ENCODE measurements around the gene COL19A1. TPM values are rescaled to one million over a fixed set of nuclear protein-coding genes. Genes with fewer than 3 reads are reported as not detected.

The COL19A1 gene
- total and polyA plus RNA-seq, 9 of the 15 experiments (the other 6 are each of a cell fraction or from before 2014, with no cell fraction given): not detected

GRCh38 chr6:69907981-69908498, 41.7 kb downstream of the COL19A1 start:
- no peak for FAIRE-seq
- Histone ChIP-seq H4K20me1 (replicated peaks; ENCODE audit: control insufficient read depth, insufficient read depth, low read length) (no peaks in the 10 kb centered on the region), H3K27ac (ENCODE audit: extremely low read depth, low read depth, low read length) (no peak overlapping the region), H3K36me3 (ENCODE audit: control insufficient read depth, insufficient read depth, low read length) (no peaks in the 10 kb centered on the region), H3K4me1 (replicated peaks in 1 of 2; ENCODE audit: control insufficient read depth in 2 of 2, insufficient read depth in 2 of 2, low read length in 2 of 2) (no peaks in the 10 kb centered on the region), H3K79me2 (ENCODE audit: control insufficient read depth, insufficient read depth, low read length) (no peaks in the 10 kb centered on the region), H3K9me3 (replicated peaks; ENCODE audit: control insufficient read depth, insufficient read depth, low read depth, low read length) (no peaks in the 10 kb centered on the region), H3K4me2 (ENCODE audit: insufficient read depth, low read length) (no peak overlapping the region), H3K9ac (ENCODE audit: insufficient read depth in 1 of 2, low read depth in 2 of 2, low read length in 2 of 2) (no peak overlapping the region), H3K9me1 (ENCODE audit: control insufficient read depth, insufficient read depth, low read length) (no peaks in the 10 kb centered on the region), H3K27me3 (ENCODE audit: control insufficient read depth in 2 of 2, insufficient read depth in 2 of 2, low read length in 2 of 2) (peaks cover 0 to 18% of the 10 kb centered on the region in 2 experiments; a peak in 2 of 5 replicates), H2AFZ (ENCODE audit: low read depth, low read length) (no peak overlapping the region), H3K4me3 (no peak overlapping the region)
- BruUV-seq (replicated peaks): no TSS peak
- intact Hi-C loops (cut with micrococcal nuclease): no loop called here
- in situ Hi-C loops (cut with MboI): no loop called here
- no peak for DNase-seq (ENCODE audit: extremely low read depth in 1 of 4, low spot score in 3 of 4)
- no peak for ATAC-seq
- 0% methylated on average over 1 of the region's 1 CpG for WGBS (ENCODE audit: insufficient coverage, low coverage, missing lambda C conversion rate)
- ChIA-PET POLR2A (interaction anchor here (0.6 to 1.5 kb wide), 2 partner anchors 9 to 92 kb away, joined by 3 to 4 read pairs; no protein-coding TSS in a partner anchor), CTCF (ENCODE audit: low intra/inter-chr PET ratio) (no interaction called here)
- TF ChIP-seq ZNF282 (CRISPR knock-in tag; IDR thresholded peaks at IDR 0.05) (no peak), ZBTB43 (CRISPR knock-in tag; IDR thresholded peaks at IDR 0.05) (no peak), HDAC2 (IDR thresholded peaks at IDR 0.05) (no peak), PRDM10 (IDR thresholded peaks at IDR 0.05; ENCODE audit: partially characterized antibody) (no peak), ZNF140 (CRISPR knock-in tag; IDR thresholded peaks at IDR 0.05) (no peak), DIDO1 (tag; IDR thresholded peaks at IDR 0.05; ENCODE audit: low read depth) (no peak), SAP30 (IDR thresholded peaks at IDR 0.05; ENCODE audit: borderline replicate concordance, insufficient read depth, low read depth, low read length, poor library complexity, severe bottlenecking) (no peak), ZNF175 (CRISPR knock-in tag; IDR thresholded peaks at IDR 0.05; ENCODE audit: low read depth) (no peak), MXD1 (CRISPR knock-in tag; IDR thresholded peaks at IDR 0.05; ENCODE audit: borderline replicate concordance, poor library complexity, severe bottlenecking) (no peak), PURB (CRISPR knock-in tag; IDR thresholded peaks at IDR 0.05; ENCODE audit: low read depth) (no peak), SMARCC2 (IDR thresholded peaks at IDR 0.05; ENCODE audit: low read depth) (no peak), ZNF121 (CRISPR knock-in tag; conservative IDR thresholded peaks at IDR 0.05) (no peak), PREB (CRISPR knock-in tag; IDR thresholded peaks at IDR 0.05) (no peak)
